Activated T-helper 9 cell treated with anti-CD3 and anti-CD28 coated beads, Interleukin-2, amount 50 U/mL, for 16 hours (primary cell): ENCODE results near the gene ACOX1.

Source experiments
- DNase-seq: peaks from one replicate; pipeline ENCODE4 v3.0.0-alpha.2; 2020; ENCODE audit warnings: low read depth

ACOX1 gene

GRCh38 chr17:75891605-75892555, 87.1 kb downstream of the ACOX1 start:
- no peak for DNase-seq
